HepG2 (cell line): ENCODE data around the gene WNT7A. TPM values are rescaled to one million over a fixed set of nuclear protein-coding genes. Genes with fewer than 3 reads are reported as not detected.

Experiments
- ATAC-seq: fragments of 200-7000 bp; cut with Tn5 transposase; 3 replicates; pipeline ENCODE4 v1.9.1; 2020; ENCODE audit warnings: mild to moderate bottlenecking, moderate library complexity
- BruUV-seq: library from RNA; stranded (reverse); fragments of 400-500 nt; replicated peaks from 2 replicates; lab custom pipeline; 2021; lab: Mats Ljungman, UMichigan
- CTCF ChIA-PET: fragments of 300-600 bp; formaldehyde crosslinking; extraction: SDS; loops from one replicate; lab custom pipeline; 2021; ENCODE audit warnings: low total read pairs, inconsistent platforms, low intra/inter-chr PET ratio; lab: Yijun Ruan, JAX
- POLR2A ChIA-PET: fragments of 350-600 bp; sonication (Branson Sonifier 250); formaldehyde crosslinking; loops from one replicate; lab custom pipeline; 2020; ENCODE audit warnings: antibody characterized with exemption, inconsistent platforms; lab: Yijun Ruan, JAX
- DNase-seq: peaks from one replicate; pipeline ENCODE4 v3.0.0-alpha.2; 2015; ENCODE audit warnings: low spot score
- FAIRE-seq: peaks from 3 replicates; lab custom pipeline; 2011; peaks lifted over from hg19 to GRCh38; lab: Jason Lieb, UNC
- H2AFZ ChIP-seq: one replicate; pipeline ENCODE4 v1.6.1; 2011; ENCODE audit warnings: low read length, inconsistent platforms
- H3K27ac ChIP-seq: fragments of 300-600 bp; 3 replicates; pipeline ENCODE4 v1.8.0; 2011; ENCODE audit warnings: mixed run types, mild to moderate bottlenecking, mixed read lengths, low read length, inconsistent platforms; ENCODE audit not compliant: insufficient read depth; ENCODE audit errors: extremely low read length
- H3K27me3 ChIP-seq, 2 experiments: fragments of 200-600 bp in 1 of 2; 2 replicates in 1 of 2; 3 replicates in 1 of 2; pipeline versions ENCODE4 v1.6.0 to v1.8.0; 2011; ENCODE audit warnings: low read length in 2 of 2, mild to moderate bottlenecking in 2 of 2, moderate library complexity in 2 of 2, inconsistent platforms in 1 of 2; ENCODE audit not compliant: insufficient read depth in 2 of 2, control insufficient read depth in 1 of 2
- H3K36me3 ChIP-seq, 2 experiments: fragments of 200-600 bp in 1 of 2; replicated peaks in 1 of 2; 2 replicates in 1 of 2; 3 replicates in 1 of 2; pipeline versions ENCODE4 v1.5.1 to v1.8.0; 2011; ENCODE audit warnings: low read length in 2 of 2, inconsistent platforms in 1 of 2; ENCODE audit not compliant: insufficient read depth in 2 of 2, control insufficient read depth in 1 of 2
- H3K4me1 ChIP-seq: 2 replicates; pipeline ENCODE4 v1.5.1; 2012; ENCODE audit warnings: low read length, inconsistent platforms; ENCODE audit not compliant: insufficient read depth
- H3K4me2 ChIP-seq: 2 replicates; pipeline ENCODE4 v1.6.0; 2011; ENCODE audit warnings: low read depth, low read length, inconsistent platforms
- H3K4me3 ChIP-seq, 3 experiments: fragments of 200-600 bp in 1 of 3; sonication (generic), shearing (Covaris generic) in 1 of 3; replicated peaks in 1 of 3; 2 replicates each; pipeline ENCODE4 v1.5.1; 2011 to 2016; ENCODE audit warnings: low read length in 3 of 3, inconsistent platforms in 2 of 3, low read depth in 2 of 3, mild to moderate bottlenecking in 2 of 3, control low read depth in 1 of 3, mixed read lengths in 1 of 3; ENCODE audit not compliant: insufficient read depth in 1 of 3
- H3K79me2 ChIP-seq: one replicate; pipeline ENCODE4 v1.6.1; 2011; ENCODE audit warnings: low read length, inconsistent platforms; ENCODE audit not compliant: insufficient read depth
- H3K9ac ChIP-seq: 2 replicates; pipeline ENCODE4 v1.6.0; 2011; ENCODE audit warnings: mild to moderate bottlenecking, low read depth, low read length, inconsistent platforms; ENCODE audit not compliant: insufficient read depth
- H3K9me3 ChIP-seq: 2 replicates; pipeline ENCODE4 v1.5.1; 2012; ENCODE audit warnings: mild to moderate bottlenecking, low read length
- H4K20me1 ChIP-seq: 2 replicates; pipeline ENCODE4 v1.6.0; 2011; ENCODE audit warnings: inconsistent platforms, mild to moderate bottlenecking, low read length, moderate library complexity; ENCODE audit not compliant: insufficient read depth
- ARID4A ChIP-seq: sonication (generic); formaldehyde crosslinking; IDR thresholded peaks from 2 replicates; pipeline ENCODE4 v1.5.0; 2020; ENCODE audit warnings: mild to moderate bottlenecking, missing genetic modification reagents, borderline replicate concordance
- ATM ChIP-seq: fragments of 450-650 bp; IDR thresholded peaks from 2 replicates; pipeline ENCODE4 v1.7.1; 2017; ENCODE audit warnings: mild to moderate bottlenecking, borderline replicate concordance
- BCL3 ChIP-seq: sonication (generic); formaldehyde crosslinking; IDR thresholded peaks from 2 replicates; pipeline ENCODE4 v1.5.1; 2020; ENCODE audit warnings: mild to moderate bottlenecking, missing genetic modification reagents, moderate library complexity
- KDM3A ChIP-seq: IDR thresholded peaks from 2 replicates; pipeline ENCODE4 v1.6.1; 2018; ENCODE audit warnings: low read depth, missing compliant biosample characterization
- MAFK ChIP-seq, 2 experiments: IDR thresholded peaks in 1 of 2; conservative IDR thresholded peaks in 1 of 2; 2 replicates each; pipeline ENCODE4 v1.6.1; 2011; ENCODE audit warnings: improper control_type of control experiment in 2 of 2, low read length in 2 of 2
- MED13 ChIP-seq: sonication (generic); formaldehyde crosslinking; IDR thresholded peaks from 2 replicates; pipeline ENCODE4 v1.5.0; 2020; ENCODE audit warnings: missing genetic modification reagents
- MYNN ChIP-seq: sonication (generic); formaldehyde crosslinking; IDR thresholded peaks from 2 replicates; pipeline ENCODE4 v1.4.0; 2020; ENCODE audit warnings: mild to moderate bottlenecking, low read depth, missing genetic modification reagents
- NR3C1 ChIP-seq: sonication (generic); formaldehyde crosslinking; IDR thresholded peaks from 2 replicates; pipeline ENCODE4 v1.4.0; 2020; ENCODE audit warnings: missing genetic modification reagents
- POGK ChIP-seq: sonication (generic); formaldehyde crosslinking; conservative IDR thresholded peaks from 2 replicates; pipeline ENCODE4 v1.8.0; 2022; ENCODE audit warnings: mild to moderate bottlenecking, moderate library complexity, missing genetic modification reagents
- TIGD3 ChIP-seq: sonication (generic); formaldehyde crosslinking; IDR thresholded peaks from 2 replicates; pipeline ENCODE4 v1.5.1; 2020; ENCODE audit warnings: mild to moderate bottlenecking, missing genetic modification reagents, borderline replicate concordance
- ZNF24 ChIP-seq: fragments of 450-650 bp; IDR thresholded peaks from 2 replicates; pipeline ENCODE4 v1.6.1; 2017; ENCODE audit warnings: antibody characterized with exemption, mild to moderate bottlenecking
- ZNF251 ChIP-seq: sonication (generic); formaldehyde crosslinking; IDR thresholded peaks from 2 replicates; pipeline ENCODE4 v1.9.0; 2021; ENCODE audit warnings: mild to moderate bottlenecking, missing genetic modification reagents
- ZNF3 ChIP-seq: IDR thresholded peaks from 2 replicates; pipeline ENCODE4 v1.7.0; 2017; ENCODE audit warnings: inconsistent platforms
- ZNF484 ChIP-seq: sonication (generic); formaldehyde crosslinking; IDR thresholded peaks from 2 replicates; pipeline ENCODE4 v1.5.1; 2020; ENCODE audit warnings: mild to moderate bottlenecking, low read depth, missing genetic modification reagents, borderline replicate concordance
- ZNF572 ChIP-seq: sonication (generic); formaldehyde crosslinking; IDR thresholded peaks from 2 replicates; pipeline ENCODE4 v1.5.1; 2020; ENCODE audit warnings: mild to moderate bottlenecking, missing genetic modification reagents
- WGBS: methylation state at CpG from one replicate; pipeline ENCODE4 v1.1.6; 2017; ENCODE audit warnings: low lambda C conversion rate; 5-methylcytosine and 5-hydroxymethylcytosine counted together
- in situ Hi-C: cut with HindIII; loops from 2 replicates; pipeline ENCODE4 v1.10.0; 2017; ENCODE audit warnings: low pct_unique_long_range_greater_than_20kb; ENCODE audit not compliant: extremely low pct_ligation_motif_present
- intact Hi-C: fragments of 100-400 bp; cut with micrococcal nuclease; formaldehyde crosslinking; loops from one replicate; pipeline ENCODE4 v1.10.0; 2022; ENCODE audit not compliant: unreplicated experiment
- polyA plus RNA-seq, 8 experiments: library from polyadenylated mRNA; depleted of rRNA in 3 of 8; stranded (reverse) in 7 of 8; unstranded in 1 of 8; fragments of >200 nt; fragmentation: Illumina TruSeq in 4 of 8; extraction: Trizol in 4 of 8; gene quantifications; 2 replicates each; pipeline versions ENCODE4 v1.2.1 to v1.2.3, GENCODE V29; 2011 to 2016; ENCODE audit warnings: low read depth in 4 of 8, missing spikeins in 1 of 8, mixed read lengths in 1 of 8; ENCODE audit not compliant: insufficient read depth in 1 of 8
- total RNA-seq, 5 experiments: library from RNA; depleted of rRNA; stranded (reverse); fragments of >200 nt; fragmentation: Illumina TruSeq; extraction: Trizol; gene quantifications; 2 replicates each; pipeline ENCODE4 v1.2.3, GENCODE V29; 2016; ENCODE audit warnings: low read depth in 1 of 5

Gene WNT7A
- total and polyA plus RNA-seq, 2 of the 13 experiments (the other 11 are each of a cell fraction or from before 2014, with no cell fraction given) = not detected

- BruUV-seq = no TSS peak
- no peak overlapping the region for H2AFZ ChIP-seq
- no peak overlapping the region for H3K4me3 ChIP-seq
- ChIA-PET CTCF (no interaction called here), POLR2A (no interaction called here)
- H3K4me1 ChIP-seq = no peaks in the 10 kb centered on the region
- H4K20me1 ChIP-seq = no peaks in the 10 kb centered on the region
- in situ Hi-C loops (no loop called here), intact Hi-C loops (no loop called here)
- 0% methylated on average over 3 of the region's 4 CpGs for WGBS
- no peak overlapping the region for H3K9ac ChIP-seq
- no peaks in the 10 kb centered on the region for H3K9me3 ChIP-seq
- H3K4me2 ChIP-seq = no peak overlapping the region
- ATAC-seq (no peak), FAIRE-seq (no peak), DNase-seq (no peak)
- peaks cover 4 to 63% of the 10 kb centered on the region in 2 experiments; a peak in 4 of 5 replicates for H3K27me3 ChIP-seq
- H3K36me3 ChIP-seq = no peaks in the 10 kb centered on the region
- H3K79me2 ChIP-seq = no peaks in the 10 kb centered on the region
- H3K27ac ChIP-seq = no peak overlapping the region
- TF ChIP-seq KDM3A (CRISPR knock-in tag) = no peak
- no peak for TF ChIP-seq POGK (CRISPR knock-in tag)
- no peak for TF ChIP-seq ARID4A
- no peak for TF ChIP-seq BCL3 (CRISPR knock-in tag)
- TF ChIP-seq ZNF24 = no peak
- no peak for TF ChIP-seq ATM
- TF ChIP-seq TIGD3 (CRISPR knock-in tag) = no peak
- TF ChIP-seq MED13 = no peak
- TF ChIP-seq MAFK (conservative IDR thresholded peaks at IDR 0.05 in 1 of 2, IDR thresholded peaks at IDR 0.05 in 1 of 2; ENCODE audit: low read length in 2 of 2) = no peak
- TF ChIP-seq ZNF3 (CRISPR knock-in tag) = no peak
- TF ChIP-seq MYNN (CRISPR knock-in tag) = no peak
- TF ChIP-seq ZNF484 = no peak
- TF ChIP-seq NR3C1 (CRISPR knock-in tag) = no peak
- no peak for TF ChIP-seq ZNF572 (CRISPR knock-in tag)
- TF ChIP-seq ZNF251 = no peak
Measured at GRCh38 chr3:13839253-13839652, 40.6 kb downstream of the WNT7A start.
